ENCODE results near the gene ARPC3. TPM values are rescaled to one million over a fixed set of nuclear protein-coding genes. Genes with fewer than 3 reads are reported as not detected.

ARPC3 gene
- total RNA-seq, 4 donors from 2014 or later, result 304 to 501 (median 382) TPM

DNA sequence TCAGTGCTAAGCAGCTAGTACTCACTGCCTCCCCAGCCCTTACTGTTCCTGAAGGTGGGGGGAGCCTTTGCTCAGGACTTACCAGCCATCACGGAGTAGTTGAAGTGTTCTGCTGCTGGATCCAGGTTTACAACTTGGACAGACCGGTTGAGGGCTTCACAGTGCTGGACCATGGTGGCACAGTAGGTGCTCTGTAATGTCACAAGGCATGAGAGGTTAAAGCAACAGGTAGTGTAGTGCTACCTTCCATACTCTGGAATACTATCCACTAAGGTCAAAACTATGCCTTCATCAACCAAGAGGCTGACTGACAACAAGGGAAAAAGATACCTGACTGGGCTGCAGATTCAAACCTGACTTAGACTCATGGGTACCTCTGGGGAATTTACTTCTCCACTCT lies 14.9 kb upstream of the ARPC3 start:
- TF ChIP-seq, protein P1, sequence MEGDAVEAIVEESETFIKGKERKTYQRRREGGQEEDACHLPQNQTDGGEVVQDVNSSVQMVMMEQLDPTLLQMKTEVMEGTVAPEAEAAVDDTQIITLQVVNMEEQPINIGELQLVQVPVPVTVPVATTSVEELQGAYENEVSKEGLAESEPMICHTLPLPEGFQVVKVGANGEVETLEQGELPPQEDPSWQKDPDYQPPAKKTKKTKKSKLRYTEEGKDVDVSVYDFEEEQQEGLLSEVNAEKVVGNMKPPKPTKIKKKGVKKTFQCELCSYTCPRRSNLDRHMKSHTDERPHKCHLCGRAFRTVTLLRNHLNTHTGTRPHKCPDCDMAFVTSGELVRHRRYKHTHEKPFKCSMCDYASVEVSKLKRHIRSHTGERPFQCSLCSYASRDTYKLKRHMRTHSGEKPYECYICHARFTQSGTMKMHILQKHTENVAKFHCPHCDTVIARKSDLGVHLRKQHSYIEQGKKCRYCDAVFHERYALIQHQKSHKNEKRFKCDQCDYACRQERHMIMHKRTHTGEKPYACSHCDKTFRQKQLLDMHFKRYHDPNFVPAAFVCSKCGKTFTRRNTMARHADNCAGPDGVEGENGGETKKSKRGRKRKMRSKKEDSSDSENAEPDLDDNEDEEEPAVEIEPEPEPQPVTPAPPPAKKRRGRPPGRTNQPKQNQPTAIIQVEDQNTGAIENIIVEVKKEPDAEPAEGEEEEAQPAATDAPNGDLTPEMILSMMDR (IDR thresholded peaks at IDR 0.05; ENCODE audit: low read depth), result no peak

DNA sequence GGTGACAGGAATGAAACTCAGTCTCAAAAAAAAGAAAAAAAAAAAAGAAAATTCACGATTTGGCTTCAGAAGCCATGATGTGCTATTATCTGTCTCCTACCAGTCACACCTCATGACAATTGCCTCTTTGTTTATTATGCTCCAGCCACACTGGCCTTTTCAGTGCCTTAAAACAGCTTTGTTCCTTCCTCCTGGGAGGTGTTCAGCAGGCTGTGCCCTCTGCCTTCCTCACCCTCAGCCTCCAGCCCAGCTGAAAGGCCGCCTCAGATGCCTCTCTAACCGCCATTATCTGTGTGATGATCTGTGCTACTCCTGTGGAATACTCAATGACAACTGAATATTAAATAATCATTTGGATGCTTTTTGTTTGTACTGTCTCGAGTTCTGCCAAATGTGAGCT lies 8.6 kb upstream of the ARPC3 start:
- TF ChIP-seq, protein P1 (IDR thresholded peaks at IDR 0.05; ENCODE audit: low read depth), result no peak

DNA sequence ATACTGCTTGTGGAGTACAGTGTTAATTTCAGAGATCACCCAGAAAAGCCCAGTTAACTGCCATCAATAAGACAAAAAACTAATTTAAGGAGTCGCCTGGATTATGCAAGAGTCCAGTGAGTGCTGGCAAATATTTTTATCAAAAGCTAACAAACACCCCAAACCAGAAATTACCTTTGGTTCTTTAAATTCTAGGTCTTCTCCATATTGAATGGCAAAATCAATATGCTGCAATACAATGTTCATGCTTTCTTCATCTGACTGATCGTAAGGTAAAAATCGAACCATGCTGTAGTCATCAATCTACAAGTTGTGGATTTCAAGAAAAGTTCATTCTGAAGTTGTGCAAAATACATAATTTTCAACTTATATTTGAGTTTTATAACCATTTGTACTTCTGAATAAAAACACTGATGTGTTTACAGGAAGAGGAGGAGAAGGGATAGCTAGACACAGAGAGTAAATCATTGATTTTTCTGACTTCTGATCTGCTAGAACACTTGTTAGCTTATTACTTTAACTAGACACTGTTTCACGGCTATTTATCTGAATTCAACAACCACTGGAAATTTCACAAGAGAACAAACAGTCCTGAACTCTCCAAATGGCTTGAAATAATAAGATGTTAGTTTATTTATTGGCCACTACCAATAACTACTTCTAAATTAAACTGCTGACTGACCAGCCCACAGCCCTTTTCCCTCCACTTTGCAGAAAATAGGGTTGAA lies 3.6 kb upstream of the ARPC3 start:
- TF ChIP-seq, protein P1 (IDR thresholded peaks at IDR 0.05; ENCODE audit: low read depth), result no peak

DNA sequence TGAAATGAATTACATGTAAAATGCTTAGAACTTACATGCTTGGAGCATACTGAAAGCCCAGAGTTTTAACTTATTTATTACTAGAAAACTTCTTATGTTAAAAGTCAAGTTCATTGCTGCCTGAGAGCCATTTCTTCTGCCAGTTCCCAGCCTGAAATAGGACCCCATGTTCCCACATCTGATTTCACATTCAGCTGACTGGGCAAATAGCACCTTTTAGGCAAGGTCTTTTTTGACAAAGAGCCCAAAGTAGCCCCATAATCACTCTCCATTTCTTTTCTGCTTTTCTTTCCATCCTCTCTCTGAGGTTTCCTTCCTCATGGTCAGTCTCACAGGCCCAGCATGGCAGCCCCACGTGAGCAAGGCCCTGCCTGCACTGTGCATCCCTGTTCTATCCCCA lies 1.1 kb upstream of the ARPC3 start:
- TF ChIP-seq, protein P1 (IDR thresholded peaks at IDR 0.05; ENCODE audit: low read depth), result no peak

DNA sequence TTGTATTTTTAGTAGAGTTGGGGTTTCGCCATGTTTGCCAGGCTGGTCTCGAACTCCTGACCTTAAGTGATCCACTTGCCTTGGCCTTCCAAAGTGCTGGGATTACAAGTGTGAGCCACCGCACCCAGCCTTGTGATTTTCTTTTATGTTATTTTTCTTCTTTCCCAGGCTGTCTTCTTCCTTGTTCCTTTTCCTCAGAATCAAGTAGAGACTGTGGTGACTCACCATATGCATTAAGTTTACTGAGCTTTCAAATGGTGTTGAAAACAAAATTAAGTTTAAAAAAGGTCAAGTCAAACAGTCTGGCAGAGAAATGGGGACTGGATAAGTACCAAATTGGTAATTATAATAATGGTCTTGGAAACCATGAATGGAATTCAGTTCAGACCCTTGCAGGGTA lies 5.7 kb downstream of the ARPC3 start:
- TF ChIP-seq, protein P1 (IDR thresholded peaks at IDR 0.05; ENCODE audit: low read depth), result no peak

DNA sequence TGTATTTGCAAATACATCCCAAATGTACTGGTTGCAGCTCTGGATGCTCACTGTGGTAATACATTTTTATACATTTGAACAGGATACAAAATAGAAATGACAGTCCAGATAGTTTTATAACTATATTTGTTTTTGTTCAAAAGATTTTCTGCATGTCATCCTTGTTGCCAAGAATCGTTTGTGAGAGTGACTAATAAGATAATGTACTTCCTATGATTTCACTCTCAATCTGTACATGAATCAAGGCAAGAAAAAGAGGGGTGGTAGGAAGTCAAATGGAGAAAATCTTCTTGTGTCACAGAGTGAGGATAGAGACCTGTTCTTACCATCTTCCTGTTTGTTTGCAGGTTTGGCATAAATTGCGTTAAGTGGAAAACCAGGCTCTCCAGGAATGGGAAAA lies 13.9 kb downstream of the ARPC3 start:
- TF ChIP-seq, protein P1 (IDR thresholded peaks at IDR 0.05; ENCODE audit: low read depth), result no peak

DNA sequence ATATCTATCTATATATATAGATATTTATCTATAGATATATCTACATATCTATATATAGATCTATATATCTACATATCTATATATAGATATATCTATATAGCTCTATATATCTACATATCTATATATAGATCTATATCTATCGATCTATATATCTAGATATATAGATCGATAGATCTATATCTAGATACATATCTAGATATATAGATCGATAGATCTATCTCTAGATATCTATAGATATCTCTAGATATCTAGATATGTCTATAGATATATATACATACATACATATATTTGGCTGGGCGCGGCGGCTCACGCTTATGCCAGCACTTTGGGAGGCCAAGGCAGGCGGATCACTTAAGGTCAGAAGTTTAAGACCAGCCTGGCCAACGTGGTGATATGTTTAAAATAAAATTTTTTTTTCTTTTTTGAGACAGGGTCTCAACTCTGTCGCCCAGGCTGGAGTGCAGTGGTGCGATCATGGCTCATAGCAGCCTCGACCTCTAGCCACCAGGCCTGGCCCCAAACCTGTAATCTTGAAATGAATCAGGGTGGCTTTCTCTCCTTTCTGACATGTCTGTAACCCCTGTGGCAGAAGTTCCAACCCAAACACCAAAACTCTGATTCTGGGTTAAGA lies 18.1 kb downstream of the ARPC3 start:
- TF ChIP-seq, protein P1 (IDR thresholded peaks at IDR 0.05; ENCODE audit: low read depth), result no peak

All from subcutaneous adipose tissue (tissue), 4 donors.